Liver (tissue), 9 donors: ENCODE data around the gene DIP2C. TPM values are rescaled to one million over a fixed set of nuclear protein-coding genes. Genes with fewer than 3 reads are reported as not detected.

Experiments
- DNase-seq: peaks from one replicate; pipeline ENCODE4 v3.0.0-alpha.2; 2017; ENCODE audit warnings: low spot score
- H3K27ac ChIP-seq, 2 donors: one replicate each; pipeline ENCODE4 v1.7.0; 2013; ENCODE audit warnings: inconsistent platforms in 2 of 2, low read length in 2 of 2, control low read depth in 1 of 2, low read depth in 1 of 2, mild to moderate bottlenecking in 1 of 2
- H3K27me3 ChIP-seq, 4 donors: one replicate each; pipeline versions ENCODE4 v1.6.1 to v1.7.0; 2013; ENCODE audit warnings: low read length in 3 of 4, inconsistent platforms in 1 of 4, mild to moderate bottlenecking in 1 of 4, moderate library complexity in 1 of 4; ENCODE audit not compliant: control insufficient read depth in 4 of 4, insufficient read depth in 4 of 4
- H3K36me3 ChIP-seq, 4 donors: one replicate each; pipeline versions ENCODE4 v1.6.1 to v1.7.0; 2013; ENCODE audit warnings: low read length in 3 of 4, mild to moderate bottlenecking in 3 of 4, low read depth in 1 of 4, moderate library complexity in 1 of 4; ENCODE audit not compliant: control insufficient read depth in 4 of 4, insufficient read depth in 3 of 4
- H3K4me1 ChIP-seq, 4 donors: one replicate each; pipeline versions ENCODE4 v1.6.1 to v1.7.0; 2013; ENCODE audit warnings: low read length in 3 of 4, mild to moderate bottlenecking in 3 of 4, moderate library complexity in 1 of 4; ENCODE audit not compliant: control insufficient read depth in 4 of 4, insufficient read depth in 4 of 4
- H3K4me3 ChIP-seq, 3 donors: one replicate each; pipeline versions ENCODE4 v1.6.1 to v1.7.0; 2013; ENCODE audit warnings: low read length in 3 of 3, control low read depth in 1 of 3, low read depth in 1 of 3, mild to moderate bottlenecking in 1 of 3
- H3K9ac ChIP-seq, 2 donors: one replicate each; pipeline ENCODE4 v1.7.0; 2013; ENCODE audit warnings: low read length in 2 of 2, mild to moderate bottlenecking in 2 of 2, moderate library complexity in 2 of 2, control low read depth in 1 of 2, low read depth in 1 of 2
- H3K9me3 ChIP-seq, 4 donors: one replicate each; pipeline versions ENCODE4 v1.6.1 to v1.7.0; 2013; ENCODE audit warnings: low read length in 3 of 4; ENCODE audit not compliant: control insufficient read depth in 4 of 4
- ATF3 ChIP-seq: IDR thresholded peaks from 2 replicates; pipeline ENCODE4 v1.6.1; 2016; ENCODE audit warnings: antibody characterized with exemption
- CTCF ChIP-seq: fragments of 150-350 bp; IDR thresholded peaks from 2 replicates; pipeline ENCODE4 v1.5.1; 2017; ENCODE audit warnings: improper control_type of control experiment, low read depth, low read length; ENCODE audit not compliant: missing input control
- EGR1 ChIP-seq, 2 donors: IDR thresholded peaks; 2 replicates each; pipeline ENCODE4 v1.6.1; 2016 to 2018; ENCODE audit warnings: antibody characterized with exemption in 2 of 2, low read depth in 2 of 2
- FOXA1 ChIP-seq: IDR thresholded peaks from 2 replicates; pipeline ENCODE4 v1.6.1; 2016; ENCODE audit warnings: antibody characterized with exemption
- FOXA2 ChIP-seq: IDR thresholded peaks from 2 replicates; pipeline ENCODE4 v1.6.1; 2016; ENCODE audit warnings: antibody characterized with exemption
- GABPA ChIP-seq, 2 donors: IDR thresholded peaks in 1 of 2; conservative IDR thresholded peaks in 1 of 2; 2 replicates each; pipeline ENCODE4 v1.6.1; 2016; ENCODE audit warnings: antibody characterized with exemption in 2 of 2, mild to moderate bottlenecking in 1 of 2, moderate library complexity in 1 of 2
- HNF4G ChIP-seq: IDR thresholded peaks from 2 replicates; pipeline ENCODE4 v1.6.1; 2016; ENCODE audit warnings: antibody characterized with exemption
- JUND ChIP-seq, 2 donors: IDR thresholded peaks; 2 replicates each; pipeline ENCODE4 v1.6.1; 2016; ENCODE audit warnings: antibody characterized with exemption in 2 of 2
- MAX ChIP-seq: IDR thresholded peaks from 2 replicates; pipeline ENCODE4 v1.6.1; 2016; ENCODE audit warnings: antibody characterized with exemption
- NR2F2 ChIP-seq: IDR thresholded peaks from 2 replicates; pipeline ENCODE4 v1.6.1; 2016; ENCODE audit warnings: antibody characterized with exemption
- RAD21 ChIP-seq, 2 donors: IDR thresholded peaks; 2 replicates each; pipeline ENCODE4 v1.6.1; 2016; ENCODE audit warnings: antibody characterized with exemption in 2 of 2, mild to moderate bottlenecking in 2 of 2
- REST ChIP-seq: IDR thresholded peaks from 2 replicates; pipeline ENCODE4 v1.6.1; 2016; ENCODE audit warnings: antibody characterized with exemption, mild to moderate bottlenecking
- RXRA ChIP-seq, 2 donors: IDR thresholded peaks; 2 replicates each; pipeline ENCODE4 v1.6.1; 2017 to 2018; ENCODE audit warnings: antibody characterized with exemption in 2 of 2, mild to moderate bottlenecking in 1 of 2
- SP1 ChIP-seq: IDR thresholded peaks from 2 replicates; pipeline ENCODE4 v1.6.1; 2018; ENCODE audit warnings: antibody characterized with exemption, mild to moderate bottlenecking
- TAF1 ChIP-seq: conservative IDR thresholded peaks from 2 replicates; pipeline ENCODE4 v1.6.1; 2016; ENCODE audit warnings: antibody characterized with exemption, mild to moderate bottlenecking
- YY1 ChIP-seq: IDR thresholded peaks from 2 replicates; pipeline ENCODE4 v1.6.1; 2016; ENCODE audit warnings: antibody characterized with exemption, mild to moderate bottlenecking
- ZBTB33 ChIP-seq: IDR thresholded peaks from 2 replicates; pipeline ENCODE4 v1.6.1; 2016; ENCODE audit warnings: antibody characterized with exemption
- WGBS: extraction: QIAGEN DNeasy Blood & Tissue Kit; methylation state at CpG from one replicate; pipeline ENCODE4 v1.1.7; 2013; 5-methylcytosine and 5-hydroxymethylcytosine counted together
- polyA plus RNA-seq, 2 donors: library from polyadenylated mRNA; stranded (reverse) in 1 of 2; unstranded in 1 of 2; fragments of 200-250 nt in 1 of 2; fragments of >200 nt in 1 of 2; fragmentation: Nextera tagmentation in 1 of 2; extraction: Ambion mirVana in 1 of 2; gene quantifications; one replicate each; pipeline versions ENCODE4 v1.2.1 to v1.2.3, GENCODE V29; 2013 to 2015
- total RNA-seq, 2 donors: library from RNA; depleted of rRNA; stranded (reverse); fragments of >200 nt; gene quantifications; one replicate each; pipeline ENCODE4 v1.2.3, GENCODE V29; 2014
- donor health status: healthy.
- donor health status: healthy.
- donor health status: healthy.
- donor health status: healthy.
- donor health status: healthy.

Gene DIP2C
- total and polyA plus RNA-seq, 4 donors: 4.2 to 12.2 (median 5.7) TPM

- WGBS: 80% methylated on average over 16 of the region's 16 CpGs
- no peak for DNase-seq
- H3K36me3 ChIP-seq: no peaks in the 10 kb centered on the region
- peaks cover 0 to 2% (median 0%) of the 10 kb centered on the region in 4 donors for H3K4me1 ChIP-seq
- H3K9ac ChIP-seq: no peak overlapping the region
- no peak overlapping the region for H3K27ac ChIP-seq
- no peaks in the 10 kb centered on the region for H3K9me3 ChIP-seq
- no peak overlapping the region for H3K4me3 ChIP-seq
- TF ChIP-seq RXRA (IDR thresholded peaks at IDR 0.05): no peak
- TF ChIP-seq FOXA2: no peak
- no peak for TF ChIP-seq GABPA (IDR thresholded peaks at IDR 0.05 in 1 of 2, conservative IDR thresholded peaks at IDR 0.05 in 1 of 2)
- no peak for TF ChIP-seq CTCF
- TF ChIP-seq JUND (IDR thresholded peaks at IDR 0.05): no peak
- no peak for TF ChIP-seq ATF3
- TF ChIP-seq HNF4G: no peak
- no peak for TF ChIP-seq YY1
- TF ChIP-seq EGR1 (IDR thresholded peaks at IDR 0.05; ENCODE audit: low read depth in 2 of 2): no peak
- TF ChIP-seq REST: no peak
- TF ChIP-seq ZBTB33: no peak
- TF ChIP-seq SP1: no peak
- no peak for TF ChIP-seq TAF1
- TF ChIP-seq FOXA1: no peak
- no peak for TF ChIP-seq MAX
- TF ChIP-seq RAD21 (IDR thresholded peaks at IDR 0.05): no peak
- TF ChIP-seq NR2F2: no peak
- no peaks in the 10 kb centered on the region for H3K27me3 ChIP-seq
These were observed 140.1 kb downstream of the DIP2C start for GRCh38 chr10:549391-549790.
